GM19397 (cell line): ENCODE measurements around the gene GTF2B.
"Not testable (repeated sequence)": the region's sequence is repeated elsewhere in the genome, so short reads cannot be mapped to it uniquely, and the experiment has no call there.

ENCODE experiments used
- ATAC-seq: cut with Tn5 transposase; IDR thresholded peaks from one replicate; pipeline ENCODE4 v1.9.1; 2021; ENCODE audit warnings: mild to moderate bottlenecking, moderate library complexity; ENCODE audit not compliant: unreplicated experiment

The GTF2B gene, protein sequence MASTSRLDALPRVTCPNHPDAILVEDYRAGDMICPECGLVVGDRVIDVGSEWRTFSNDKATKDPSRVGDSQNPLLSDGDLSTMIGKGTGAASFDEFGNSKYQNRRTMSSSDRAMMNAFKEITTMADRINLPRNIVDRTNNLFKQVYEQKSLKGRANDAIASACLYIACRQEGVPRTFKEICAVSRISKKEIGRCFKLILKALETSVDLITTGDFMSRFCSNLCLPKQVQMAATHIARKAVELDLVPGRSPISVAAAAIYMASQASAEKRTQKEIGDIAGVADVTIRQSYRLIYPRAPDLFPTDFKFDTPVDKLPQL

GRCh38 chr1:88891318-88891950 lies at the start of gene GTF2B:
TSS of gene GTF2B (minus strand) at chr1:88891567. CDS start at chr1:88891499, 68 bp downstream.
- ATAC-seq, result peak; percentile 93

- ATAC-seq, result not testable (repeated sequence)
Measured at GRCh38 chr1:88938528-88938927, 47.2 kb upstream of the GTF2B start.

- no peak for ATAC-seq
Measured at GRCh38 chr1:88936760-88937342, 45.5 kb upstream of the GTF2B start.

- ATAC-seq, result no peak
Measured at GRCh38 chr1:88936223-88936523, 44.8 kb upstream of the GTF2B start.

GRCh38 chr1:88935522-88936222 lies 44.3 kb upstream of the GTF2B start:
- ATAC-seq, result no peak

DNA sequence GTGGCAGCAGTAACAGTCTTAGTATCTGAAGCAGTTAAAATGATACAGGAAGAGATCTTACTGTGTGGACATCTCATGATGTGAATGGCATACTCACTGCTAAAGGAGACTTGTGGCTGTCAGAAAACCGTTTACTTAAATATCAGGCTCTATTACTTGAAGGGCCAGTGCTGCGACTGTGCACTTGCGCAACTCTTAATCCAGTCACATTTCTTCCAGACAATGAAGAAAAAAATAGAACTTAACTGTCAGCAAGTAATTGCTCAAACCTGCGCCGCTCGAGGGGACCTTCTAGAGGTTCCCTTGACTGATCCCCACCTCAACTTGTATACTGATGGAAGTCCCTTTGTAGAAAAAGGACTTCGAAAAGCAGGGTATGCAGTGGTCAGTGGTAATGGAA lies 38.8 kb upstream of the GTF2B start:
- ATAC-seq, result not testable (repeated sequence)

- no peak for ATAC-seq
Measured at GRCh38 chr1:88923224-88923623, 31.9 kb upstream of the GTF2B start.

GRCh38 chr1:88922214-88922613 lies 30.8 kb upstream of the GTF2B start:
- ATAC-seq, result no peak

DNA sequence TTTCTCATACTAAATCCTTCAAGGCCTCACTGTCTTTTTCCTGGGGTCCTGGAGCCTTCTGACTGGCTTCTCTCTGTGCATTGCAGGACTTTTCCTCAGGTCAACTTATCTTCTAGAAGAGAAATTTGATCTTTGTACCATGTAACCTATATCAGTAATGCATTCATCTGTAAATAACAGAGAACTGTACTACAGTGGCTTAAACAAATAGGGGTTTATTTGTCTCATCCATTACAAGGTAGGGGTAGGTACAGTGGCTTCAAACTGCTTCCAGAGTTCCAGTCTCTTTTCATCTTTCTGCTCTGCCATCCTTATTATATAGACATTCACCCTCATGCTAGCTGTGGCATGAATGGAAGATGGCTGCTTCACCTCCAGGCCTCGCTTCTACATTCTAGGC lies 29.5 kb upstream of the GTF2B start:
- no peak for ATAC-seq

GRCh38 chr1:88917321-88918025 lies 26.1 kb upstream of the GTF2B start:
- no peak for ATAC-seq

DNA sequence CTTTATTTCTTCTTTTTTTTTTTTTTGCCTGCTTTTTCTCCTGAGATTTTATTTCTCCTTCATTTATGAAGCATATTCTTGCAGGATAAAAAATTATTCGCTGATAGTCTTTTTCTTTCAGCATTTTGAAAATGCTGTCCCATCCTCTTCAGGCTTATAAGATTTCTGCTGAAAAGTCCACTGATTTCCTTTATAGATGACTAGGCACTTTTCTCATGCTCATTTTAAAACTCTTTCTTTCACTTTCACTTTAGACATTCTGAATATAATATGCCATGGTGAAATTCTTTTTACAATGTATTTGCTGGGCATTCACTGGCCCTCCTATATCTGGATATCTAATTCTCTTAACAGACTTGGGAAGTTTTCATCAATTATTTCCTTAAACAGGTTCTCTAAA lies 25.5 kb upstream of the GTF2B start:
- no peak for ATAC-seq

GRCh38 chr1:88911800-88912199 lies 20.4 kb upstream of the GTF2B start:
- ATAC-seq, result not testable (repeated sequence)

DNA sequence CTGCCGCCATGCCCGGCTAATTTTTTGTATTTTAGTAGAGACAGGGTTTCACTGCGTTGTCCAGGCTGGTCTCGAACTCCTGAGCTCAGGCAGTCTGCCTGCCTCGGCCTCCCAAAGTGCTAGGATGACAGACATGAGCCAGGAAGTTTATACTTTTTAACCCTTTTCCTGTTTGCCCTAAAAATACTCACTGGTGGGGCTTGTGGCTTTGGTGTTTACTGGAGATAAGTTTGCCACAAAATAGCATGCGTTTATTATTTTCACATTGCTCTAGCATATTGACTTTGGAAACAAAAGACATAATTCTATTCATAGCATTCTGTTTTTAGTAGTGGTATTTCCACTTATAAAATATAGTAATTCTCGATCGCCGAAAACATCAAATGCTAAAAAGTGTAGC lies 19.8 kb upstream of the GTF2B start:
- no peak for ATAC-seq

DNA sequence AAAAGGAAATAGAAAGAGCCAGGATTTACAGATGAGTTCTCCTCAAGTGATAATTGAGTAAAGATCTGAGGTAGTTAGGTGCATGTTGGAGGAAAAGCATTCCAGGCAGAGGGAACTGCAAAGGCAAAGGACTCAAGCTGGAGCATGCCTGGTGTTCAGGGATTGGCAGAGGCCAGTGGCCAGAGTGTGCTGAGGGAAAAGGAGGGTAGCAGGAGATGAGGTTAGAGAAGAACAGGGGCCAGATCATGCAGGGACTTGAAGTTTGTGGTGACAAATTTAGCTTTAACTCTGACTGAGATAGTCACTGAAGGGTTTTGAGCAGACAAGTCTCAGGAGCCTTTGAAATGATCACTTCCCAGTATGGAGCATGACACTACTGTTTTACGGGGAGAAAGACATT lies 19.0 kb upstream of the GTF2B start:
- no peak for ATAC-seq

DNA sequence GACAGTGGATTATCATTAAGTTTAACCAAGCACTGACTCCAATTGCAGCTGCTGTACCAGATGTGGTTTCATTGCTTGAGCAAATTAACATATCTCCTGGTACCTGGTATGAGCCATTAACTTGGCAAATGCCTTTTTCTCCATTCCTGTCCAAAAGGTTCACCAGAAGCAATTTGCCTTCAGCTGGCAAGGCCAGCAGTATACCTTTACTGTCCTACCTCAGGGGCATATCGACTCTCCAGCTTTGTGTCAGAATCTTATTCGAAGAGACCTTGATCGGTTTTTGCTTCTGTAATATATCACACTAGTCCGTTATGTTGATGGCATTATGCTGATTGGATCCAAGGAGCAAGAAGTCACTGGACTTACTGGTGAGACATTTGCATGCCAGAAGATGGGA lies 9.5 kb upstream of the GTF2B start:
- no peak for ATAC-seq

GRCh38 chr1:88897070-88897730 lies 5.8 kb upstream of the GTF2B start:
- no peak for ATAC-seq

GRCh38 chr1:88892357-88892877 lies 1.1 kb upstream of the GTF2B start:
- no peak for ATAC-seq

GRCh38 chr1:88891951-88892340 lies 579 bp upstream of the GTF2B start:
- no peak for ATAC-seq

DNA sequence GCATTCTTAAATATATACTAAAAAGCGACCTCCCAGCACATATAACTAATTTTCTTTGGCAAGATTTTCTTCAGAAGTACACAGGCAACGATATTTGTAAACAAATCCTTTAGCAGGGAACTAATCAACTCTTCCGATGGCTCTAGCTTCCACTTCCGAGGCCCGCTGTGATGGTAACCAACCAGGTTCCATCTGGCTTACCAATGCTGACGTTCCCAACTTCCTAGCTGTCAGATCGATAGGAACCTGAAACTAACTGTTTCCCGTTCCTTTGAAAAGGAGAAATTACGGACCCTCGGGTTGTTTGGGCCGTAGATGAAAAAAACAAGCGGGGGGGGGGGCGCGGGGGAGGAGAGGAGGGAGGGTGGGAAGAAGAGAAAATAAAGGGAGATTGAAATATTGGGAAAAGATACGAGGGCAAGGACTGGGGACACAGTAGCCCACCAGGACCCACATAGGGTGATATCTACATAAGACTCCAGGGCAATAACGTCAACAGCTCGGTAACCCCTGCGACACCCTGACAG lies 513 bp downstream of the GTF2B start:
- no peak for ATAC-seq

DNA sequence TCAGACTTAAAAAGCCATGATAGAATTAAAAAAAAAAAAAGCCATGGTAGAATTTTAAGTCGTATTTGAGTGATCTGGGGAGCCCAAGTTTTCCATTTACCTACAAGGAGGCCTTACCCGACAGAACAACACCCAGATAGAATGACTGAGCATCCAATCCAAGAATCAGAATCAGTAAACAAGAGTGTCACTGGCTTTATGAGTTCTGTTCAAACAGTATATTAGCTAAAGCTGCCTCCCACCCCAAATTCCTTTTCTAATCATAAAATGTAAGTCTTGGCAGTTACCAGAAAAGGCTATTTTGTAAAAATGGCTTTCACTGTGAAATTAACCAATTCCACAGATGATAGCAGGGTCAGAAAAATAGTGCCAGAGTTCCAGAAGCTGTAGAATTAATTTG lies 1.2 kb downstream of the GTF2B start:
- no peak for ATAC-seq
